Stomach (tissue), 4 donors: ENCODE data around the gene PAQR5.

Experiments used
- EP300 ChIP-seq: sonication (generic); formaldehyde crosslinking; IDR thresholded peaks from one replicate; pipeline ENCODE4 v1.6.1; 2017; ENCODE audit warnings: antibody characterized with exemption
- POLR2A ChIP-seq, 4 donors: fragments of 450-650 bp; IDR thresholded peaks; one replicate each; pipeline ENCODE4 v1.6.1; 2016; ENCODE audit warnings: antibody characterized with exemption in 4 of 4, control low read depth in 2 of 4, mild to moderate bottlenecking in 1 of 4, moderate library complexity in 1 of 4
- POLR2AphosphoS5 ChIP-seq, 3 donors: sonication (generic); formaldehyde crosslinking; IDR thresholded peaks; one replicate each; pipeline ENCODE4 v1.6.1; 2016; ENCODE audit warnings: antibody characterized with exemption in 3 of 3
- TF ChIP-seq, protein P1 (sequence below), 7 experiments: fragments of 450-650 bp in 4 of 7; fragments of 200-600 bp in 3 of 7; sonication (generic) in 3 of 7; IDR thresholded peaks; one replicate each; pipeline ENCODE4 v1.5.1; 2016 to 2019; ENCODE audit warnings: antibody characterized with exemption in 7 of 7, control low read depth in 2 of 7, mild to moderate bottlenecking in 1 of 7

DNA sequence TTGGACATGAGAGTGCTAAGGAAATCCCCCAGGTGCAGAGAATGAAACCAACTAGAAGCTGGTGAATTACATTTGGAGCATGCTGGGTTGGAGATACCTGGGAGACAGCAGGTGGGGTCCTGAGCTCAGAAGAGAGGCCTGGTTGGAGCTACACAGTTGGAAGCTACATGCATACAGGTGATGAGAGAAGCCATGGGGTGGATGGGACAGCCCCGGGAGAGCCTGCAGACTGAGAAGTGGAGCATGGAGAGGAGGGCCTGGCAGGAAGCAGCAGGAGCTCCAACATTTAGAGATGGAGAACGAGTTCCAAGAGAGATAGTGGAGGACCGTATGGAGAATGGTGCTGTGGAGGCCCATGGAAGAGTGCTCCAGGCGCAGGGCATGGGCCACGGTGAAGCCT is 10.2 kb downstream of the PAQR5 start:
- TF ChIP-seq EP300 (no peak), POLR2AphosphoS5 (IDR thresholded peaks at IDR 0.05) (no peak), POLR2A (IDR thresholded peaks at IDR 0.05) (no peak)
- TF ChIP-seq, protein P1, sequence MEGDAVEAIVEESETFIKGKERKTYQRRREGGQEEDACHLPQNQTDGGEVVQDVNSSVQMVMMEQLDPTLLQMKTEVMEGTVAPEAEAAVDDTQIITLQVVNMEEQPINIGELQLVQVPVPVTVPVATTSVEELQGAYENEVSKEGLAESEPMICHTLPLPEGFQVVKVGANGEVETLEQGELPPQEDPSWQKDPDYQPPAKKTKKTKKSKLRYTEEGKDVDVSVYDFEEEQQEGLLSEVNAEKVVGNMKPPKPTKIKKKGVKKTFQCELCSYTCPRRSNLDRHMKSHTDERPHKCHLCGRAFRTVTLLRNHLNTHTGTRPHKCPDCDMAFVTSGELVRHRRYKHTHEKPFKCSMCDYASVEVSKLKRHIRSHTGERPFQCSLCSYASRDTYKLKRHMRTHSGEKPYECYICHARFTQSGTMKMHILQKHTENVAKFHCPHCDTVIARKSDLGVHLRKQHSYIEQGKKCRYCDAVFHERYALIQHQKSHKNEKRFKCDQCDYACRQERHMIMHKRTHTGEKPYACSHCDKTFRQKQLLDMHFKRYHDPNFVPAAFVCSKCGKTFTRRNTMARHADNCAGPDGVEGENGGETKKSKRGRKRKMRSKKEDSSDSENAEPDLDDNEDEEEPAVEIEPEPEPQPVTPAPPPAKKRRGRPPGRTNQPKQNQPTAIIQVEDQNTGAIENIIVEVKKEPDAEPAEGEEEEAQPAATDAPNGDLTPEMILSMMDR (IDR thresholded peaks at IDR 0.05): no peak
